NCI-H2196 treated with DMSO at 0.1 percent for 48 hours (cell line): ENCODE results near the gene MCTP1.

Experiments
- DNase-seq: peaks from one replicate; lab custom pipeline; 2025; ENCODE audit not compliant: unreplicated experiment; lab: John Stamatoyannopoulos, UW

MCTP1 gene

DNA sequence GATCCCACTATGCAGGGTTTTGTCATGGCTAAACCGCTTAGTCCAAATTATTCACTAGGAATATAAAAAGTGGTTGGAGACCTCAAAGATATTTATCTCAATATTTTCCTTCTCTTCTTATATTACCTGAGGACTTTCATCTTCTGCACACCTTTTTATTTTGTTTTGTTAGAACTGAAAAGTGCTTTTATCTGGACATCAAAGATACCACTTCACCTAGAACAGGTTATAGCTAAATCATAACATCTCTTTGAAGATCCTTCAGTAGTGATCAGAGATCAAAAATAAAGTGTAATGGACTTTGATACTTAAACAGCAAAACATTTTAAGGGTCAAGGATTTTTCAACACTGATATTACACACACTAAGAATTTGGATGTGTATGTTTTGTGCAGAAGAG lies 160.2 kb downstream of the MCTP1 start:
- no peak for DNase-seq

- no peak for DNase-seq
Observed at GRCh38 chr5:95124101-95124500, 160.8 kb downstream of the MCTP1 start.

GRCh38 chr5:95114902-95115301 lies 170.0 kb downstream of the MCTP1 start:
- no peak for DNase-seq

- DNase-seq = no peak
Observed at GRCh38 chr5:95114305-95114704, 170.6 kb downstream of the MCTP1 start.

DNA sequence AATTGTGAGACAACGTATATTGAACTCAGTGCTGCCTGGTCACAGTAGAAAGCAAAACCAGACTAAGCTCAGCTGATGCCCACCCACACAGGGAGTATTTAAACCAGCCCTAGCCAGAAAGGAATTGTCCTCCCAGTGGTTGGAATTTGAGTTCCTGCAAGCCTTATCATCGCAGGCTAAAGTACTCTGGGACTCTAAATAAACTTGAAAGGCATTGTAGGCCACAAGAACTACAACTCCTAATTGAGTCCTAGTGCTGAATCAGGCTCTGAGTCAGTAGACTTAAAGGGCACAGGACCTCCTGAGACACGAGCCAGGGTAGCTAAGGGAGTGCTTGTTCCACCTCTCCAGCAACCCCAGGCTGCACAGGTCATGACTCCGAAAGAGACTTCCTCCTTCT lies 171.4 kb downstream of the MCTP1 start:
- DNase-seq = no peak

GRCh38 chr5:95111141-95111540 lies 173.8 kb downstream of the MCTP1 start:
- DNase-seq = no peak

DNA sequence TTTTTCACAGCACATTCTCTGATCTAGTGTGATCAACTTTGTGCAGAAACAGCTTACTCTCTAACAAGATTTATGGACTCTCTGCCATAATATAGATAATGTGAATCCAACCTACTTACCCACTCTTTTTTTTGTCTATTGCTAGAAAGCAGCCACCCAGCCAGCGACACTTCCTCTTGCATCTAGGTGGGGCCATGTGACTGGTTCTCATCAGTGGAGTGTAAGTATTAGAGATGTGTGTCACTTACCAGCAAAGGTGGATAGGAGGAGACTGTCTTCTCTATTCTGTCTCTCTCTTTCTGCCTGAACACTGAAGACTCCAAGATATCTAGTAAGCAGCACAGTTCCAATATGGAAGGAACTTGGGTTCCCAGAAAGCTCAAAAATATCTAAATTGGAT lies 174.8 kb downstream of the MCTP1 start:
- DNase-seq = no peak

GRCh38 chr5:95107138-95107537 lies 177.8 kb downstream of the MCTP1 start:
- DNase-seq = no peak

DNA sequence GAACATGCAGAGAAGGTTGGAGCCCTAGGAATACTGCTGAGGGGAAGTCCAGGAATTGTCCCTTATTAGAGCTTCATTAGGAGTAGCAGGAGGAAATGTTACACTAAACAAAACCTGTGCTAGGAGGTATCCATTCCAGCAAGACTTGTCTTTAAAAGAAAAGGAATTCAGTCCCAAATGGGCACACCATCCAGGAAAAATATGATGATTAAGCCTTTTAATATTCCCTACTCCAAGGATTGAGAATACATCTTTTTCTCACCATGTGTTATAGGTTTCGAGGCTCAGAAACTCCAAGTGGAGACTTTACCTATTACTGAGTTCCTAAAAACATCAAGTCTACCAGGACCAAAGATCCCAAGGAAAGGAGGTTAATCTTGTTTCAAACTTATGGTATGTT lies 179.3 kb downstream of the MCTP1 start:
- no peak for DNase-seq

GRCh38 chr5:95102687-95103086 lies 182.2 kb downstream of the MCTP1 start:
- no peak for DNase-seq

GRCh38 chr5:95102080-95102479 lies 182.8 kb downstream of the MCTP1 start:
- no peak for DNase-seq

DNA sequence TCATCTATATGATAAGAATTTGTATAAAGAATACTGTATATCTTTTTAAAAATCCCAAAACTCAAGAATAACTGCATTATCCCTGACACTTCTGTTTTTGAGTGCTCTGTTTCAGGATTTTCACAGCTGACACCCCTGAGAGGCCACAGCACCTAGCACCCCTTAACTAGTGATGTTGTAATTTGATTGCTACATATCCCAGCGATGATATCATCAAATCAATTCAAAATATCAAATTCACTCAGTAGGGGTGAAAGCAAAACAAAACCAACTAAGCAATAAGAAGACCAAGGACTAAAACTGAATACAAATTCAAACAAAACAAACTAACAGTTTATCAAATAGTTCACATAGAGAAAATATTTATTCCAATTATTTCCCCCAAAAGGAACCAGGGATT lies 184.3 kb downstream of the MCTP1 start:
- no peak for DNase-seq

DNA sequence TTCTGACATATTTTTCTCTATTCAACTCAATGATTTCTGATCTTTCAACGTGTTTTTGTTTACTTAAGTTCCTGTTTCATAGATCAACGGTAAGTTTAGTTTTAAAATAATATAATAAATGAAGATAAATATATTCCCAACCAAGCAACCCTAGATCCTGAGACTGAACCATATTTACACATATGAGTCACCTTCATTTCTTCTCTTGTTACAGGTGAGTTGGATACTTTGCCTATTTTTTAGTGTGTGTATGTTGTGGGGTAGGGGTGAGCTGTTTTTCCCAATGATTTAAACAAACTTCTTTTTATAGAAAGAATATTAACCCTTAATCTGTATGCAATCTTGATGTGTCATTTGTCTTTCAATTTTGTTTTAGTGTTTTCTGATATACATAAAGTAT lies 186.9 kb downstream of the MCTP1 start:
- DNase-seq = no peak

DNA sequence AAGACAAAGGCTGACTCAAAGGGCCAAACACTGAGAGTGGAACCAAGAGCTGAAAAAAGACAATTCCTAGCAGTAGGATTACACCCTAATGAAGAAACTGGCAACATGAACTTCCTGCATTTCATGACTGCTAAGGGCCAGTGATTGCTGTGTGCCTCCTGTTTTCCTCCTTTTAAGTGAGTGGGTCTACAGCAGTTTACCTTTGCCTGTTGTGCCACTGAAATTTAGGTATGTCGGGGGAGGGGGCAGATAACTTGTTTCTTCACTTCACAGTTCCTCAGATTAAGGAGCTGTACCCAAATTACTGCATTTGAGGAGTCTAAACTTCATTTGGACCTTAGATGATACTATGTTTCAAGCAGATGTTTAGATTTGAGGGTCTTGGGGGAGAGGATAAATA lies 191.7 kb downstream of the MCTP1 start:
- DNase-seq = no peak

DNA sequence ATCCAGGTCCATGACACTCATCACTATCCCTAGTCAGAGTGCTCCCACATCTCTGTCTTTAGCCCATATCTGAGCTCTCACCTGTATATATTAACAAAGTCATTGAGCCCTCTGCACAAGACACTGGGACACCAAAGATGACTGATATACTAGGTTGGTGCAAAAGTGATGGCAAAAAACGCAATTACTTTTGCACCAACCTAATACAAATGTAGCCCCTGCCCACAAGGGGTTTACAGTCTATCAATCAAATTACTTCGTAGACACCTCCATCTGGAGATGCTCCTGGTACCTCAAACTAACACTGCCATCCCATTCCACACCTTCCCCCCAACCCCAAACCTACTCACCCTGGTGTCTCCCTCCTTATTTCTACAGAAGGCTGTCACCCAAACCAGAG lies 194.1 kb downstream of the MCTP1 start:
- no peak for DNase-seq

DNA sequence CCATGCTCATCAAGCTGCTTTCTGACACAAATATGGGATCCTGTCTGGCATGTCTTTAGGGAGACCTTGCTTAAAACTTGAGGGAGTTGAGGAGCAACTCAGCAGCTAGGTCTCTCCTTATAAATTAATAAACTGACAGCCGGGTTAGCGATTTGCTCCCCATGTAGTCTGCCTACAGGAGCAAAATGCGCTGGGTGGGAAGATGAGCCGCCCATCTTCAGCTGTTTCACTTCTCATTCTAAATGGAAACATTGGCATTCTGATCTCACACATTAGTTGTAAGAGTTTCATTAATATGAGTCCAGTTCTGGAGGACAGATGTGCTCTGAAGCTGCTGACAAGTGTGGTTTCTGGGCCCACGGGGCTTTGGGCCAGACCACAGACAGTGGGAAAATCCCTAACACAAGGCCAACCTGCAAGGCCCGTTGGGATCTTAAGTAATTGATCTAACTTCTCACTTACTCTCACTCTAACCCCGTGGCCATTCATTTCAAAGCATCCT lies 197.0 kb downstream of the MCTP1 start:
- DNase-seq = no peak

DNA sequence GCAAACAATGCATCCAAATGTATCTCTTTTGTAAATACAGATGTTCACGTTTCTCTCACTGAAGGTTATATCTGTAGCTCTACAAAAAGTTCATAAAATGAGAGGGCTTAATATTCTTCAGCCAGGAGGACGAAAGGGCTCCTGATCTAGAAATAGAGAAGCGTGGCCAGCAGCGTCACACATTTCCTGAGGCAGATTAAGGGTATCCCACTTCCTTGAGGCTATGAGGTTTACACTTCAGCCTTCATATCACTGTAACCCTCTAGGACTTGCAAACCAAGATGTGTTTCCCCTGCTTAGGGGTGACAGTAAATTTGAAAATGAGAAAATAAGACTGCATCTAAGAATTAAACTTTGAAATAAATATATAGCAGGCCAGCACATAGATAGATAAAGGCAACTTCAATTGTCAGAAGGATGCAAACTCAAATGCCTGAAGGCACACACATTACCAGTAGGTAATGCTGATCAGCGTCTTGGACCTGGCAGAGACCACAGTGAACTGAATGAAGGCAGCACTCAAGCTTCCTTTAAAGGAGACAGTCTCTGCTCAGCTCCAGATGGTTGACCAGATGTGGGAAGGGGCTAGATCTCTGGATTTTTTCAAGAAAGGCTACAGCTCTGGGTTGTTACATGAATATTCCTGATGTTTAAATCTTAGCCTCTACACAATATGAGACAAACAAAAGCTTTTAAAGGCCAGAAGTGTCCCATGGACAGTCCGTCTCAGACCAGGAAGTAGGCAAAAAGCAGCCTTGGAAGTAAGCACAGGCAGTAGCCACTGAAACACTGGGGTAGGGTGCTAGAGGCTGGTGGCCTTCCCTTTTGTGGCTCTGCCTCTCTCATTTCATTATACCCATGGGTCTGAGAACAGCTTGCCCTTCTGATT lies 197.7 kb downstream of the MCTP1 start:
- DNase-seq = no peak

GRCh38 chr5:95084757-95085156 lies 200.1 kb downstream of the MCTP1 start:
- DNase-seq = no peak

- no peak for DNase-seq
Observed at GRCh38 chr5:95083606-95084005, 201.3 kb downstream of the MCTP1 start.

DNA sequence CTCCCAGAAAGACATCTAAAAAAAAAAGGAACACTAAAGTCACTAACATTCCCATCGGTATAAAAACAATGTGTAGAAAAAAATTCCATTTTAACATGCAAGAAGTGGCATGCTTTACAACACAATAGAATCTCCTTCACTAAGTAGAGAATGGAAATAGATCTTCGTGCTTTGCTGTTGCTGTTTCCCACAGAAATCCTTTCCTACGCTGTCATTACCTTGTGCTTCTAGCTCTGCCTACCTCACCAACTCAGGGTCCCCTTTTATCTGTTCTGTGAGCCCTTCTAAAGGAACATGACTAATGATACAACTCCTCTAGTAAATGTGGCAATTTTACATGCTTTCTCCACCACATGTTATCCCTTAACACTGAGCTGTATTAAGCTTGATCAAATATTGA lies 202.9 kb downstream of the MCTP1 start:
- no peak for DNase-seq

- no peak for DNase-seq
Observed at GRCh38 chr5:95081500-95081960, 203.4 kb downstream of the MCTP1 start.

DNA sequence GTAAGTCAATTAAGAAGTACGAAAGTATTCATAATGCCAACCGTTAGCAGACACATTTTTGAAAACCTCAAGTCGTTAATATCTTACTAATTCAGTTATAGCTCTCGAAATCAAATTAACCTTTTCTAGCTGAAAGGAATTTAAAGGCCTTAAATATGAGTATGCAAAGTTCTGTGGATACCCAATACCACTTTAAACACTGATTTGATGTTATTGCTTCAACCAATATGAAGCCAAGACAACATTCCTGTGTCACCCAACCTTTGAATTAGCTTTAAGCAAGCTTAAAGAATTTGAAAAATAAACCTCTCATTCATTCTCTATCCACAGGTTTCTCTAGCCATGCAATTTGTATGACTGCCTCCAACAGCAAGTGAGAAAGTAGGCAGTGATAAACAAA lies 204.5 kb downstream of the MCTP1 start:
- DNase-seq = no peak

DNA sequence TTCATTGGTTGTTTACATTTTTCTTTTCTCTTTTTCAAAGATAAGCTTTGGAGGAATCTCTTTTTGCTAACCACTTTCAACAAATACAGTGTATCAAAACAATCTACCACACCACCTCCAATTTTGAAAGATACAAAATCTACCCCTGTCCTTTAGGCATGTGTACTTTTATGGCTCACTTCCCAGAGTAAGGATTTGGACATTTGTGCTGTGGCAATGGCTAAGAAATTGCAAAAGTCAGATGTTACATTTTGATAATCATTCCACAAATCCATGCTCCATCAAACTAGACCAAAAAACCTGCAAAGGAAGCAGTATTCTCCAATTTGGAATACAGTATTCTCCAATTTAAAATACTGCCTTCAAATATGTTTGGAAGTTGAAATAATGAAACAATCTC lies 204.9 kb downstream of the MCTP1 start:
- no peak for DNase-seq
